ENCODE measurements around the gene SCN8A.
"Not testable (repeated sequence)": the region's sequence is repeated elsewhere in the genome, so short reads cannot be mapped to it uniquely, and the experiment has no call there.

SCN8A gene

GRCh38 chr12:51591016-51591901 is at the start of gene SCN8A:
Gene SCN8A, plus strand, starts transcription at chr12:51591233. Its CDS starts 71,585 bp downstream, at chr12:51662818.
- peak; percentile 57 for DNase-seq

- DNase-seq = no peak
These were observed 44.9 kb upstream of the SCN8A start for GRCh38 chr12:51546097-51546496.

GRCh38 chr12:51547606-51548005 is 43.4 kb upstream of the SCN8A start:
- DNase-seq = no peak

GRCh38 chr12:51548241-51548640 is 42.8 kb upstream of the SCN8A start:
- DNase-seq = no peak

GRCh38 chr12:51549637-51550036 is 41.4 kb upstream of the SCN8A start:
- DNase-seq = no peak

GRCh38 chr12:51568271-51569032 is 22.6 kb upstream of the SCN8A start:
- not testable (repeated sequence) for DNase-seq

GRCh38 chr12:51579321-51579850 is 11.6 kb upstream of the SCN8A start:
- no peak for DNase-seq

GRCh38 chr12:51589060-51589459 is 2.0 kb upstream of the SCN8A start:
- DNase-seq = no peak

GRCh38 chr12:51589557-51590176 is 1.4 kb upstream of the SCN8A start:
- no peak for DNase-seq

- peak; percentile 73 for DNase-seq
These were observed 552 bp upstream of the SCN8A start for GRCh38 chr12:51590347-51591015.

- DNase-seq = no peak
These were observed 1.1 kb downstream of the SCN8A start for GRCh38 chr12:51592034-51592705.

GRCh38 chr12:51593021-51593420 is 2.0 kb downstream of the SCN8A start:
- DNase-seq = no peak

GRCh38 chr12:51593539-51593938 is 2.5 kb downstream of the SCN8A start:
- DNase-seq = peak; percentile 16

- no peak for DNase-seq
These were observed 7.1 kb downstream of the SCN8A start for GRCh38 chr12:51598156-51598555.

GRCh38 chr12:51600721-51601120 is 9.7 kb downstream of the SCN8A start:
- DNase-seq = no peak

- no peak for DNase-seq
These were observed 10.2 kb downstream of the SCN8A start for GRCh38 chr12:51601241-51601640.

GRCh38 chr12:51605896-51606295 is 14.9 kb downstream of the SCN8A start:
- not testable (repeated sequence) for DNase-seq

- DNase-seq = not testable (repeated sequence)
These were observed 16.2 kb downstream of the SCN8A start for GRCh38 chr12:51607197-51607596.

GRCh38 chr12:51620448-51620847 is 29.4 kb downstream of the SCN8A start:
- no peak for DNase-seq

- DNase-seq = no peak
These were observed 30.3 kb downstream of the SCN8A start for GRCh38 chr12:51621156-51621922.

GRCh38 chr12:51622564-51622963 is 31.5 kb downstream of the SCN8A start:
- no peak for DNase-seq

Data from stimulated activated CD4-positive, alpha-beta T cell treated with anti-CD3 and anti-CD28 coated beads, Interleukin-4, amount 100 ng/mL, for 24 hours (primary cell).